Activated T-helper 1 cell treated with Interleukin-2 at 50 U/mL for 16 hours (primary cell): ENCODE results near the gene BAHCC1.

Source experiments
- DNase-seq: peaks from one replicate; pipeline ENCODE4 v3.0.0-alpha.2; 2020; ENCODE audit warnings: low read depth

The BAHCC1 gene

DNA sequence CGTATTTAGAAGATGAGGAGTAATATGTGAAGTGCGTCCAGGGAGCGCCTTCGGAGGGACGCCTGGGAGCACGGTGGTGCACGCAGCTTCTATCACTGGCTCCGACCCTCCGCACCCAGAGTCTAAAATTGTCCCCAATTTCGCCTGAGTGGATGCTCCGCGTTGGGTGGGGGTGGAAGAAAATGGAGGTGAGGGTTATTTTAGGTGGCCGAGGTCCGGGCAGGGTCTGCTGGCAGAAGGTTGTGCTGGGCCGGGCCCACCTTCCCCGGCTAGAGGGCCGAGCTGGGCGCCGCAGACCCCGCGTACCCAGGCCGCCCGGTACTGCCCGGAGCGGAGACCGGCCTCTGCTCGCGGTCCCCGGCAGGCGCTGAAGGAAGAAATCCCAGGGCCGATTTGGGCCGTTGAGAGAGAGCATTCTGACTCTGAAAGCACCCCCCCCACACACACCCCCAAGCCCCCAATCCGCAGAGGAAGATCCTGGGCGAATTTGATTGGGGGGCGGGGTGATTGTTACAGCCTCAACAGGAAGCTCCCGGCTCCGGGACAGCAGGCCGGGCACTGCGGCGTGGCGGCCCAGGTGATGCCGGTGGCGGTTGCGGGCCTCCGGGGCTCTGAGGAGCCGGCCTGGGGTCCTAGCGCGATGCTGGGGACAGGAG, 3.0 kb downstream of the BAHCC1 start:
- no peak for DNase-seq

DNA sequence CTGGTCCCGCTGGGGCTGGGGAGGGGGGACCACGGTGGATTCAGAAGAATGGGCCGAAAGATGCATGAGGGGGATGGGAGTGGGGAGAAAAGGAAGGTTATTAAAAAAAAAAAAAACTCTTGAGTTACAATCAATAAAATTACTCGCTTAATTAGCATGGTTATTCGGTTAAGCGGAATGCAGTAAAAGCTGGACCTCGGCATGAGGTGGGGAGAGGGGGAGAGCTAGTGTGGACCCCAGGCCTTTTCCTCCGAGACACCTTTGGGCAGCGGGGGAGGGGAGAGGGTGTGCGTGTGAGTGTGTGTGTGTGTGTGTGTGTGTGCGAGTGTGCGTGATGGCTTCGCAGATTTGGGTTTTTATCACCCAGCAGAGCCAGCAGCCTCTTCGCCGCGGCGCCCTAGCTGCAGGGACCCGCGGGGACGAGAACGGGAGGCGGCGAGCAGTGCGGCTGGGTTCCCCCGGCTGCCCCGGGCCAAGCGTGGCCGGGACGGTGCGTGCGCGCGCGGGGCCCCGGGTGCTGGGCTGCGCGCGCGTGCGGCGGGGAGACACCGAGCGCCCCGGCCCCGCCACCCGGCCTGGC, 3.7 kb downstream of the BAHCC1 start:
- no peak for DNase-seq

DNA sequence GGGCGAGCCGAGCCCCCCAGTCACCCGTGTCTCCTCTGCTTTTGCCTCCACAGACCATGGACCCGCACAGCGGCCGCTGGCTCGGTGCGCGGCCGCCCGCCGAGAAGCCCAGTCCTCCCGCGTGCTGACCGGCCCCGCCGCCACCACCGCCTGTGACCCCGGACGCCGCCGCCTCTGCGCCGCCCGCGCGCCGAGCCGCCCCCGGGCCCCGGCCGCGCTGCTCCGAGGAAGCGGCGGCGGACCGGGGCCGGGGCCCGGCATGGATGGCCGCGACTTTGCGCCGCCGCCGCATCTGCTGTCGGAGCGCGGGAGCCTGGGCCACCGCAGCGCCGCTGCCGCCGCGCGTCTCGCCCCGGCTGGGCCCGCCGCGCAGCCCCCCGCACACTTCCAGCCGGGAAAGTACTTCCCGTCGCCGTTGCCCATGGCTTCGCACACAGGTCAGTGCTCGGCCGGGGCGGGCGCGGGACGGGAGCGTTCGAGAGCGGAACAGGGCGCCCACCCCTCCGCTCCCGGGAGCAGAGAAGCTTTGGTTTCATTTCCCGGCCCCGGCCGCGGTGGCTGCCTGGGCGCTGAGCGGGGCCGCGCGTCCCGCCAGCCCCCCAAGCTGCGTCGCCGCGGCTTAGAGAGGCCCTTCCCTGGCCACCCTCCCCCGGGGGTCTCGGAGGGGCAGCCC, 4.4 kb downstream of the BAHCC1 start:
- no peak for DNase-seq

DNA sequence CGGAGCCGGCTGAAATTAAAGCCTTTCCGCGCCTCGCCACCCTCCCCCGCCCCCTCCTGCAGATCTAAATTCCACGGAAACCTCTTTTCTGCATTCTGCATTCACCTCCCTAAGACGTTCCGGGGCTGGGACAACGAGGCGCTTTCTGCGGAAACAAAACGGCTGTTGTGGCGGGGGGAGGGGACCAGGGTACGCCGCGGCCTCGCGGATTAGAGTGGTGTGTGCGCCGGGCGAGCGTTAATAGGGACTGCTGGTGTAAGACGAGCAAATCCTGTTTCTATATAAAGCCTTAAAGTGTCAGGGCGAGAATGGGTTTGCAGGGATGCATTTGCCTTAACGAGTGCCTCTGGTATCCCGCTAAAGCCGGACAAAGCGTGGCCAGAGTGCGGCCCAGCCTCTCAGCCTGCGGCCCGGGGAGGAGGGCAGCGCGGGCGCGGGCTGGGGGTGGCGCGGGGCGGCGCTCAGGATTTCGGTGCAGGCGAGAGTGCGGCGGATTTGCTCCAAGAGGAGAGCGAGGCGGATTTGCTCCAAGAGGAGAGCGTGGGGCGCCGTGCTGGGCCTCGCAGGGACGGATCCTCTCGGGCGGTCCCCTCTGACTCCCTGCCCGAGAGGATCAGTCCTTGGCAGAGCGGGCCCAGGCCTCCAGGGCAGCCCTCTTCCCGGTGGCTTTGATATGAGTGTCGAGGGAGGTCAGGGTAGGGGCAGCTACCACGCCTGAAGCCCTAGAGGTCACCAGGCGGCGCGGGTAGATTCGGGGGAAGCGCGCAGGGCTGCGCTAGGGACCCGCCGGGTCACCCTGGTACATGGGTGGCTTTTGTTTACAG, 5.1 kb downstream of the BAHCC1 start:
- no peak for DNase-seq

DNA sequence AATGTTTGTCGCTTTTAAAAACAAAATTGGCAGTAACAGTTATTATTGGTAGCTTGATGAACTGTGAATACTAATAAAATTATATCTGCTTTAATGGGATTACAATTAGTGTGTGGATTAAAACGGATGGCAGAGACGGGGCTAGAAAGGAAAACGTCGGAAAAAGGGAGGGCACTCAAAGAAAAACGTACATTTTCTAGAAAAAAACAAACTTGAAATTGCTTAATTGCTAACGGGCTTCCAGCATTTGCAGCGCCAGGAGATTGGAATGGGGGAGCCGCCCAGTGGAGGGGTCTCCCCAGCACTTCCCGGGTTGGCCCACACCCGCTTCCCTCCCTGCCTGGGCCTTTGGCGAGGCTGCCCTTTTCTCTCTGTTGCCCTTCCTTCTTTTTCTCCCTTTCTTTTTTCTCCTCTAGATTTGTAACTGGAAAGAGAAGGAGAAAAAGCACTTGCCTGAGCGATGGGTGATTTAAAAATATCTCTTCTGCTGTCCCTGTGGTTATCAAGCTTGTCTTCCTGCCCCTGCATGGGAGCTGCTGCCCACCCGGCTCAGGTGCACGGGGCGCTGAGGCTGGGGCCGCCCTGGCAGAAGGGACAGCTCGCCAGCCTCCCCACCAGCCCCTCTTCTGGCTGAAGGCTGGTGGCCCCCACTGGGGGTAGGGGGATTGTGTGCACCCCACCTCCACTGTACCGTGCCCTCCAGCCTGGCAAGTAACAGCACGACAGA, 5.9 kb downstream of the BAHCC1 start:
- no peak for DNase-seq

DNA sequence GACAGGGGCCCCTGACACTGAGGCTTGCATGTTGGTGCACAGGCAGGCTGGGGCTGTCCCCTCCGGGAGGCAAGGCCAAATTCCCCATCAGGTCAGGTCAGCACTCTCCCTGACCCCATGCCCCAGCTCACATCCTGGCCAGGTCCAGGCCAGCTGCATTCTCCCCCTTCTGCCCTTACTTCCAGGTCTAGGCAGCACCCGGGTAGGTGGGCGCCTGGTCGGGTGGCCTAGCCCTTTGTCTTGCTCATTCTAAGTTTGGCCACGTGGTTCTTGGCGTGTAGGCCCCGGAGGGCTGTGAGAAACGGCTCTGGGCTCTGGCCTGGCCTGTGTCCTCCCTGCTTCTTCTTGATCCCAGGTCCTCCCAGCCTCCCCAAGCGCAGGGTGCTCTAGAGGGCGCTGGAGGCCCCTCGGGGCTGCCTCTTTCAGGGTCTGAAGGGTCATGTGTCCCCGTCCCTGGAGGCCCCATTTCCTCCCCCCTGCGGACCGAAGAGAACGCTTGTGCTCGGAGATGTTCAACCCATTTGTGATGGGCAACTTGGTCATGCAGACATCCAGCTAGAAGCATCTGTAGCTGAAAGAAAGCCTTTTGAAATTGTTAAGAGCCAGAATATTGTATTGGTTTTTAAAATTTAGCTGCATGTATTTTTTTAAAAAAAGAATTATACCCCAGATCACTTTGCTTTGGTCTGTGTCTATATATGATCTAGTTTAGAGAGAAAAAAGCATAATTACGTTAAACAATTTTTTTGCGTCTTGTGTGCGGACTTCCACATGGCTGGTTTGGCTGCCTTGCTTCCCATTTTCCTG, 6.7 kb downstream of the BAHCC1 start:
- DNase-seq, result no peak

DNA sequence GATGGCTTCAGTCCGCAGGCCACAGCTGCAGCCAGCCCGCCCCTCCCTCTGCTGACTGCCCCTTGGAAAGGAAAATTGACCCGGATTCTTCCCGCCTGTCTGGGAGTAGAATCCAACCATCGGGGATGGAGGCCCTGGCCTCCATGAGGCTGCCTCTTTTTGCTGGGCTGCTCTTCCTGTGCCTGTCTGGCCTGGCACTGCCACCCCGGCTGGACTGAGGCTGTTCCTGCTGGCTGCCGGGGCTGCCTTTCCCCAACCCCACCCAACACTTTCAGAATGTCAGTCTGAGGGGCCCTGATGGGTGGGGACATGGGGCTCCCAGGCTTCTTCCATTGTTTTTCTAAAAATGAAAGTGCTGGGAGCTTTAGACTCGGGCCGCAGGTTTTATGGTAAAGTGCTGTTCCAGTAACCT, 7.3 kb downstream of the BAHCC1 start:
- DNase-seq, result no peak

DNA sequence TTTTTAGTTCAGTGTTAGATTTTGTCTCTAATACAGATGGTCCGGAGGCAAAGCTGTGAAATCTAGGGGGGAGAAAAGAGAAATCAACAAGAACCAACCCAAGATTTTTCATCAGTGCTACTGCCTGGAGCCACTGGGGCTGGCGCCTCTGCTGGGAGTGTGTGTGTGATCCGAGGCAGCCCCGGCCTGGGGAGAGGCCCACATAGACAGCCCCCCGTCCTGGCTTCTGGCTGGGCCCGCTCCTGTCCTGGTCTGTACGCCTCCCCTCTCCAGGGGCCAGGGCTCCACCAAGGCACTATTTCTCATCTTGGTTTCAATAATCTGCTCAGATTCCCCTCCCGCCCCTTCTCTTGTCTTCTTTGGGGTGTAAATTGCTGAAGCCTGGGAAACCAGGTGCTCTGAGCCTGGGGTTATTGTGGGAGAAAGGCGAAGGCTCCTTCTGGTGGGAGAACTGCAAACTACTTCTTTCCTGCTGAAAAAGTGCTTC, 7.8 kb downstream of the BAHCC1 start:
- DNase-seq, result no peak

DNA sequence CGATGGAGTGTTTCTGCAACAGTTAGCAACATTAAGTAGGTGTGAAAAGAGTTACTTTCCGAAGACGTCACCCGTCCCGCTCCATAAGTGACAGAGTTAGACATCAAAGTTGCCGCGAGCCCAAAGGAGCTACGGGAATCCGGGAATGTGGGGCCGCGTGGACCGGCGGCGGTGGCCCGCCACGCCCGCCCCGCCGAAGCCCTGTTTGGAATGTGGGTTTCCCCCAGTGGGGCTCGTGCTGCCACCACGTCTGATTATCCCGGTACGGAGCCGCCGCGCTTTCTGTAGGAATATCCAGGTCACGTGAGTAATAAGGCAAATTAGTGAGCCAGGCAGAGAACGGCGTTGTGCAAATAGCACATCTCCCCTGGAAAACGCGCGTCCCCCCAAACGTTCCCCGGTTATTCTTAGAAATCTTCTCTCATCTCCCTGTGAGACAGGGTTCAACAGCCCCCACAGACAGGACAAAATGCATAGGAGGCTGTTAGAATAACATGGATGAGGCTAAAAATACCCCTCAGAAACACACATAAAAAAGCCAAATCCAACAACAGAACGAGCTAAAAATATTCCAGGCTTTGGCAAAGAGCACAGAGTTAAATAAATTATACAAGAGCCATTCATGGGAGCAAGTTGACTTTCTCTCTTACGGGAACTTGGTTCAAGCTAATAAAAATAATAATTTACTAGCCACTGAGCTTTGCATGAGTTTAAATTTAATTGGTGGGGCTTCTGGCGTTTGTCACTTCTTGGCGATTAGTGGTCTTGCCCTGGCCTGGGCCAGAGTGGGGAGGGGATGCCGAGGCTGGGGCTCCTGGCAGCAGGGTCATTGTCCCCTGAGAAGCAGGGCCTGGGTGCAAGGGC, 8.6 kb downstream of the BAHCC1 start:
- no peak for DNase-seq

DNA sequence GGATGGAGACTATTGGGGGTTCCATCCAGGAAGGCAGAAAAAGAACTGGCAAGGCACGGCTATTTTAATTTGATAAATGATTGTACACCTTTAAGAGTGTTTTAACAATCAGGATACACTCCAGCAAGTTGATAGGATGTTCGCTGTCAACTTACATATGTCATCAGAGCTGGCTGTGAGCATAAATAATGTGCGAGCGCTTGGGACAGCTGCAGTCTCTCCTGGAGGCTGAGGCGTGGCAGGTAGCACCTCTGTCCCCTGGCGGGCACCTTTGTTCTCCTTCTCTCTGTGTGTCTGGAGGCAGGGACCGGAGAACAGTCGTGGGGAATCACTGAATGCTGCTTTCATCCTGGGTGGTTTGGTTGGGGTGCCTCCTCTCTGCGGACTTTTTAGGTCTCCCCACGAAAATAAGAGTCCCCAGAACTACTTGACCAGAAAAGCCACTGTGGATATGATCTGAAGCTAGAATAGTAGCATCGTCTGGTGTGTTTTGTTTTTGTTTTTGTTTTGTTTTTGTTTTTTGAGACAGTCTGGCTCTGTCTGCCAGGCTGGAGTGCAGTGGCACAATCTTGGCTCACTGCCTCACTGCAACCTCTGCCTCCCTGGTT, 9.4 kb downstream of the BAHCC1 start:
- no peak for DNase-seq

DNA sequence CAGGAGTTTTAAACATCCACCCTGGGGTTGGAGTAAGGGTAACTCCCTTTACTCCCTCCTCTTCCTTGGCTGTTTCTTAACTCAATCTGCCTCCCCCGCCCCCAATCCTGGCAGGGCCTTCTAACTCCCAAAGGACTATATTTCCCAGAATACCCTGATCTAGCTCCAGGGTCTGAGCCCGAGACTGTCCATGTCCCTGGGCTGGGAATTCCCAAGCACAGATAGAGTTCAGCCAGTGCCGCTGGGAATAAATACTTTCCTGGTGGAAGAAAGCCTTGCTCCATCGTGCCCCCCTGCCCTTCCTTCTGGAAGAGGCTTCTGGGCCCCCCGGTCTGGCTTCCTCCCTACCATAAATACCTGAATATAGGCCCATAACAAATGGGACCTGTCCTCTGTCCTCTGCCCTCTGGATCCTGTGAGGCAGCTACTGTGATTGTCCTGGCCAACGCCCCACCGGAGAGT, 10.2 kb downstream of the BAHCC1 start:
- no peak for DNase-seq

DNA sequence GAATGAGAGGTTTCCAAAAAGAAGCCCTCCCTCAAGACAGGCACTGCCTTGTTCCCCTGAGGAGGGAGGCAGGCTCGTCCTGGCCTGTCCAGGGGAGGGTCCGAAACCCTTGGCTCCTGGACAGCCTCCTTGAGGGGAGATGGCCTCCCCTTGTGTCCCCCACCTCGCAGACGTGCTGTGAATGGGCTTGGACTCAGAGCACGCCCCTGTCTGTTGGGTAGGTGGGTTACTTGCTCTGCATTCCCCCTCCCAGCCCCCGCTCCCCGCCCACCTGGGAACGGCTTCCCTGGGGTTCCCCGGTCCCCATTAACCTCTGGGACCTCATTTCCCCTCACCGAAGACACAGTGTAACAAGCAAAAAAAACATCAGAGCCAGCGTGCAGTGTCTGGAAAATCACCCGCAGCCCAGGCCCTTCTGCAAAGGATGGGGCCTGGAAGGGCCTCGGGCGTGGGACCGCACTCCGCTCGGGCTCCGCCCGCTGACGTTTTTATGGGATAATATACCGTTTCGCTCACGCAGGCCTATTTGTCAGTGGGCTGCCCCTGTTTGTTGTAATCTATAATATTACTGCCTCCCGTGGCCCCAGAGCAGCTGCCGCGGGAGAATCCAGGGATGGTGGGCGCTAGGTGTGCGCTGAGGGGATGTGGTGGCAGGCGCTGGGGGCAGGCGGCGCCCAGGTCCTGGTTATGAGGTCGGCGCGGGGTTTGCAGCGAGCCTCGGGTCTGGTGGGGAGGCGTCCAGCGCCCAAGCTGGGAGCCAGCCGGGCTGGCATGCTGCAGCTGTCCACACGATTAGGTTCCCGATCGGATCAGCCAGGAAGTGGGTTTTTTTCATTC, 11.1 kb downstream of the BAHCC1 start:
- no peak for DNase-seq

DNA sequence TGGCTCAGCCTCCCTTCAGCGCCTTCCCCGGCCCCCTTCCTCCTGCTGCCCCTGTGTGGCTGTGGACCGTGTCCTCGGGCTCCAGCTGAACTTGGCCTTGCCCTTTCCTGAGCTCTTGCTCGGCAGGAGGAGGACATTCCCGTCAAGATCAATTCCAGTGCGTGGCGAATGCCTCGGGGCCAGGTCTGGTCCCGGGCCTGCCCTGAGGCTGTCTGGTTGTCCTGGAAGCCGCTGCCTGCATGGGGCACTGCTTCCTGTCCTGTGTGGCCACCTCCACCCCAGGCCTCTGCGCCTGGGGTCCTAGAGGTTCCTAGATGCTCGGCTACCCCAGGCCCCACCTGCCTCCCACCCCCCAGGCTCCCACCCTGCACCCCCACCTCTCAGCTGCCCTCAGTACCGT, 12.8 kb downstream of the BAHCC1 start:
- no peak for DNase-seq

DNA sequence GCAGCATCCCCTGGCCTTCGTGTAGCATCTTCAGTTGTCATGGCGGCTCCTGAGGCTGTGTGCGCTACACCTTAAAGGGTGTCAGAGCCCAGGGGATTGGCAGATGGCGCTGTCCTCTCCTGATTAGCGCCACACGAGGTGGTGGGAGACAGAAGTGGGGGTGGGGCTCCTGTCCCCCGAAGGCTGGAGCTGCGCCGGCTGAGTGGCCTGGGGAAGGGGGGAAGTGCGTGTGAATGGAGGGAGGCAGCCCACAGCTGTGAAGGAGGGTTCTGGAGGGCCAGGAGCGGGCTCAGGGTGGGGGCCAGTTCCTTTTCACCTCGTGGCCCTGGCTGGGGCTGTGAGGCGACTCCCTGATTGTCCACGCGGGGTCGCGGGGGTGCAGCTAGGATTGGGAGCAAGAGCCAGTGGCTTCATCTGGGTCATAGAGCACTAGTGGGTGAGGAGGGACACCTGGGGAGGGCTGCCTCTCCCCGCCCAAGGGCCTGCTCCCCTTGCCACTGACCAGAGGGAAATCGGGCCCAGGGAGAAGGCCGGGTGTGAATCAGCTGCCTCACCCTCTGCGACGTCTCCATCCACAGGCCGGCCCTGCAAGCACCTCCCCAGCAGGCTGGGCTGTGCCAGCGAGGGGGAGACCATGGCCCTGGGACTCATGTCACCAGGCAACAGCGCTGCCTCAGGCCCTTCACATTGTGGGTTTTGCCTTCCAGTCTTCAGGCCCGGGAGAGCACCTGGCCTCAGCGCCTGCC, 14.1 kb downstream of the BAHCC1 start:
- DNase-seq, result no peak

DNA sequence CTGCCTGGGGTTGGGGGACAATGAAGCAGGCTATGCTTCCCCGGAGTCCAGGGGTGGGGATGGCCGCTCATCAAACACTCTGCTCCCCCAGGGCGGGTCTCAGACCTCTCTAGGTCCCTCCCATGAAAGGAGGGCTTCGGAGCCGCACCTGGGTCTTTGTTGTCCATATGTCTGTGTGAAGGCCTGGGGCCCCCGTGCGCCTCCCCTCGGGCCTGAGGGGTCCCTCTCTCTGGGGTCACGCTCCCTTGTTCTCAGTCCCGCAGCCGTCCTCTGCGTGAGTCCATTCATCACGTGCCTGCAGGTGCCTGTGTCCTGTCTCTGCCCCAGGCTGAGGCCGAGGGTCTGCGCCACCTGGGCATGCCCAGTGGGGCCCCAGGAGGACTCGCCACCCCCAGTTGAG, 15.6 kb downstream of the BAHCC1 start:
- DNase-seq, result no peak

DNA sequence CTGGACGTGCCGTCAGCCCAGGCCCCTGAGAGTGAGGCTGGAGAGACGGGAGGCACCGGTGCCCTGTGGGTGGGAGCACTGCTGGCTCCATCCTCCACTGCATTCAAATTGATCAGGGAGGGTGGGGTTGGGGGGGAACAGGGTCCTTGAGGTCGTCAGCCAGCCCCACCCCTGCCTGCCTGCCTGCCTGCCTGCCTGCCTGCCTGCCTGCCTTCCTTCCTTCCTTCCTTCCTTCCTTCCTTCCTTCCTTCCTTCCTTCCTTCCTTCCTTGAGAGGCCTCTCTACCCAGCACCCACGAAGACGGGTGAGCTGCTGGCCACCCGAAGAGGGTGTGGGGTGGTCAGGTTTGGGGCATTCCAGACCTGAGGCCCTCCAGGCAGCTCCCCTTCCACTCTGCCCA, 16.0 kb downstream of the BAHCC1 start:
- DNase-seq, result no peak

DNA sequence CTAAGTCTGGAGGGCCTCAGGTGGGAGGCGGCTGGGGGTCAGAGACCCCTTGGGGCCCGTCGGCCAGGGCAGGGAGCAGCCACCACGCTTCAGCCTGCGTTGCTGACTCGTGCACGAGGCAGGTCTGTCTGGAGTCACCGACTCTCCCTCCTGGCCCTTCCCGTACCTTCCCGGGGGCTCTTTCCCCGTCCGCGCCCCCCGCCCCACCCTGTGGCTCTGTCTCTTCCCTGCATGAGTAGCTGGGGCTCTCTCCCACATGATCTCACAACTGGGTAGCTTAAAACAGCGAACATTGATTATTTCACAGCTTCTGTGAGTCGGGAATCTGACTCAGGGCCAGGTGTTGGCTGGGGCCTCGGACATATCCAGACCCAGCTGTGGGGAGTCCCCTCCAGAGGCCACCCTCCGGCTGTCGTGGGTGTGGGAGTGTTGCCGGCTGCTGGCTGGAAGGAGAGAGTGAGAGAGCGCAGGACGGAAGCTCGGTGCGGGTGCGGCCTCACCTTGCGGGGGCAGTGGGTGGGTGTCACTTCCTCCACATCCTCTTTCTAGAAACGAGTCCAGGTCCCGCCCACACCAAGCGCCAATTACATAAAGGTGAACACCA, 17.3 kb downstream of the BAHCC1 start:
- DNase-seq, result peak; percentile 34
